H9 (cell line): ENCODE measurements around the gene OR7C1. TPM values are rescaled to one million over a fixed set of nuclear protein-coding genes. Genes with fewer than 3 reads are reported as not detected.

Experiments
- DNase-seq: peaks from one replicate; pipeline ENCODE4 v3.0.0-alpha.2; 2017
- H2AFZ ChIP-seq: one replicate; pipeline ENCODE4 v1.6.1; 2013; ENCODE audit warnings: mild to moderate bottlenecking, low read length, control low read depth, moderate library complexity
- H2AK5ac ChIP-seq: 2 replicates; pipeline ENCODE4 v1.6.1; 2013; ENCODE audit warnings: low read length, control low read depth, mixed read lengths; ENCODE audit not compliant: insufficient read length
- H2BK120ac ChIP-seq: one replicate; pipeline ENCODE4 v1.6.1; 2013; ENCODE audit warnings: low read depth, mild to moderate bottlenecking, low read length, control low read depth, inconsistent platforms; ENCODE audit not compliant: poor library complexity, severe bottlenecking
- H2BK12ac ChIP-seq: 2 replicates; pipeline ENCODE4 v1.6.1; 2013; ENCODE audit warnings: low read length, control low read depth, mixed read lengths, low read depth; ENCODE audit not compliant: insufficient read length
- H2BK15ac ChIP-seq: 2 replicates; pipeline ENCODE4 v1.6.1; 2013; ENCODE audit warnings: low read depth, low read length, control low read depth
- H2BK20ac ChIP-seq: one replicate; pipeline ENCODE4 v1.6.1; 2013; ENCODE audit warnings: low read depth, mild to moderate bottlenecking, low read length, control low read depth, inconsistent platforms; ENCODE audit not compliant: poor library complexity, severe bottlenecking
- H2BK5ac ChIP-seq: 2 replicates; pipeline ENCODE4 v1.6.1; 2013; ENCODE audit warnings: low read length, control low read depth, mixed read lengths; ENCODE audit not compliant: insufficient read length
- H3K14ac ChIP-seq: 2 replicates; pipeline ENCODE4 v1.6.1; 2013; ENCODE audit warnings: low read length, control low read depth; ENCODE audit not compliant: insufficient read depth
- H3K18ac ChIP-seq: 2 replicates; pipeline ENCODE4 v1.6.1; 2013; ENCODE audit warnings: low read depth, mild to moderate bottlenecking, mixed read lengths, low read length, control low read depth; ENCODE audit not compliant: insufficient read length
- H3K23ac ChIP-seq: 2 replicates; pipeline ENCODE4 v1.6.1; 2013; ENCODE audit warnings: low read length, control low read depth, mixed read lengths, low read depth; ENCODE audit not compliant: insufficient read length
- H3K23me2 ChIP-seq: 2 replicates; pipeline ENCODE4 v1.6.1; 2013; ENCODE audit warnings: low read depth, mild to moderate bottlenecking, mixed read lengths, low read length, control low read depth; ENCODE audit not compliant: insufficient read length, poor library complexity, severe bottlenecking
- H3K27ac ChIP-seq: 2 replicates; pipeline ENCODE4 v1.5.1; 2013; ENCODE audit warnings: low read length, control low read depth, mixed read lengths, low read depth; ENCODE audit not compliant: insufficient read length
- H3K27me3 ChIP-seq: 2 replicates; pipeline ENCODE4 v1.6.1; 2013; ENCODE audit warnings: low read length, control low read depth, inconsistent platforms; ENCODE audit not compliant: insufficient read depth
- H3K4ac ChIP-seq: 2 replicates; pipeline ENCODE4 v1.6.1; 2013; ENCODE audit warnings: low read depth, mild to moderate bottlenecking, control low read depth, inconsistent platforms, low read length, moderate library complexity
- H3K4me1 ChIP-seq: 2 replicates; pipeline ENCODE4 v1.6.1; 2013; ENCODE audit warnings: low read length, control low read depth, inconsistent platforms; ENCODE audit not compliant: insufficient read depth
- H3K4me2 ChIP-seq: 2 replicates; pipeline ENCODE4 v1.6.1; 2013; ENCODE audit warnings: low read length, control low read depth, mixed read lengths; ENCODE audit not compliant: insufficient read length, insufficient read depth
- H3K56ac ChIP-seq: 2 replicates; pipeline ENCODE4 v1.6.1; 2013; ENCODE audit warnings: low read depth, mild to moderate bottlenecking, mixed read lengths, low read length, control low read depth; ENCODE audit not compliant: insufficient read length
- H3K79me1 ChIP-seq: 2 replicates; pipeline ENCODE4 v1.6.1; 2013; ENCODE audit warnings: low read depth, mild to moderate bottlenecking, moderate library complexity, low read length, control low read depth, inconsistent platforms; ENCODE audit not compliant: insufficient read depth, poor library complexity, severe bottlenecking
- H3K79me2 ChIP-seq: 2 replicates; pipeline ENCODE4 v1.6.1; 2013; ENCODE audit warnings: low read length, control low read depth, inconsistent platforms; ENCODE audit not compliant: insufficient read depth
- H3K9ac ChIP-seq: 2 replicates; pipeline ENCODE4 v1.6.1; 2013; ENCODE audit warnings: low read length, control low read depth, mixed read lengths; ENCODE audit not compliant: insufficient read length; ENCODE audit errors: extremely low read depth
- H3K9me3 ChIP-seq: one replicate; pipeline ENCODE4 v1.6.1; 2013; ENCODE audit warnings: low read depth, low read length, inconsistent platforms; ENCODE audit not compliant: control insufficient read depth
- H3T11ph ChIP-seq: one replicate; pipeline ENCODE4 v1.6.1; 2013; ENCODE audit warnings: mild to moderate bottlenecking, low read length, control low read depth, inconsistent platforms
- H4K20me1 ChIP-seq: one replicate; pipeline ENCODE4 v1.6.1; 2013; ENCODE audit not compliant: control insufficient read depth, insufficient read length, insufficient read depth
- H4K5ac ChIP-seq: 2 replicates; pipeline ENCODE4 v1.6.1; 2013; ENCODE audit warnings: low read depth, mild to moderate bottlenecking, mixed read lengths, low read length, control low read depth; ENCODE audit not compliant: insufficient read length
- H4K8ac ChIP-seq: replicated peaks from 2 replicates; pipeline ENCODE4 v1.6.1; 2013; ENCODE audit warnings: low read length, control low read depth, mixed read lengths, low read depth; ENCODE audit not compliant: insufficient read length
- H4K91ac ChIP-seq: 2 replicates; pipeline ENCODE4 v1.6.1; 2013; ENCODE audit warnings: low read depth, mild to moderate bottlenecking, moderate library complexity, mixed read lengths, low read length, control low read depth; ENCODE audit not compliant: insufficient read length
- H3K27ac Mint-ChIP-seq, 3 experiments: 2 replicates in 2 of 3; 3 replicates in 1 of 3; pipeline ENCODE4 v1.8.0; 2020 to 2021; ENCODE audit warnings: mixed read lengths in 3 of 3, mild to moderate bottlenecking in 1 of 3, moderate library complexity in 1 of 3
- H3K27me3 Mint-ChIP-seq: 2 replicates; pipeline ENCODE4 v1.8.0; 2021; ENCODE audit warnings: low read depth, mild to moderate bottlenecking, moderate library complexity, mixed read lengths
- H3K36me3 Mint-ChIP-seq, 3 experiments: 2 replicates in 2 of 3; 3 replicates in 1 of 3; pipeline ENCODE4 v1.8.0; 2020 to 2021; ENCODE audit warnings: low read depth in 3 of 3, mixed read lengths in 3 of 3; ENCODE audit not compliant: insufficient read depth in 1 of 3
- H3K4me1 Mint-ChIP-seq, 2 experiments: 2 replicates each; pipeline ENCODE4 v1.8.0; 2020; ENCODE audit warnings: mixed read lengths in 2 of 2
- H3K4me3 Mint-ChIP-seq, 2 experiments: 2 replicates in 1 of 2; 3 replicates in 1 of 2; pipeline ENCODE4 v1.8.0; 2020 to 2021; ENCODE audit warnings: mild to moderate bottlenecking in 2 of 2, mixed read lengths in 2 of 2, moderate library complexity in 1 of 2
- H3K9me3 Mint-ChIP-seq, 2 experiments: 2 replicates in 1 of 2; 3 replicates in 1 of 2; pipeline ENCODE4 v1.8.0; 2020; ENCODE audit warnings: mild to moderate bottlenecking in 2 of 2, mixed read lengths in 2 of 2, moderate library complexity in 1 of 2
- WGBS: extraction: QIAGEN DNeasy Blood & Tissue Kit; methylation state at CpG from one replicate; pipeline ENCODE4 v1.1.7; 2013; ENCODE audit warnings: missing lambda C conversion rate, low lambda C conversion rate, mixed read lengths; ENCODE audit not compliant: insufficient read length; ENCODE audit errors: extremely low coverage; 5-methylcytosine and 5-hydroxymethylcytosine counted together
- total RNA-seq: library from RNA; stranded (reverse); gene quantifications from 2 replicates; pipeline ENCODE4 v1.2.1, GENCODE V29; 2021
- TF ChIP-seq, protein P1 (sequence below): fragments of 200-600 bp; sonication (generic); conservative IDR thresholded peaks from 3 replicates; pipeline ENCODE4 v1.8.0; 2021; ENCODE audit warnings: antibody characterized with exemption, mild to moderate bottlenecking

The OR7C1 gene
- total RNA-seq, 1 experiment from 2014 or later = not detected

DNA sequence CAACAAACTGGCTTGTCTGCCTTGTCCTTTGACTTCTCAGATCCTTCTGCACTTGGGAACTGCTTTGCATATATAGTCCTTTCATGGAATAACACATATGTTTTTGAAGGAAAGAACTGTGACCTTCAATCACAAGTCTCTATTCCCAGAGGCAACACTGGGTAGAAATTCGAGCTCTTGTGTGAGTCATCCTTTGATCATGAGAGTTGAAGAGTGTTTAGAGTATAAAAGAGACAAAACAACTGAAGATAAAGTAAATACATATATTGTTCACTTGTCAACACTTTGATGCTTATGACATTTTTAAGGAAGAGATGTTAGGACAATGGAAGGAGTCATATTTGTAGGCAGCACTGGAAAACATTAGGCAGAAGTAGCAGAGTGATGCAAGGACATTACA is 5.2 kb upstream of the OR7C1 start:
- H4K8ac ChIP-seq = no peak overlapping the region
- no peak overlapping the region for H3K27ac ChIP-seq
- H3K27me3 ChIP-seq = no peaks in the 10 kb centered on the region
- H2AK5ac ChIP-seq = no peak overlapping the region
- no peaks in the 10 kb centered on the region for H3K4me1 Mint-ChIP-seq
- H3K4me2 ChIP-seq = no peak overlapping the region
- no peak overlapping the region for H3K9ac ChIP-seq
- no peaks in the 10 kb centered on the region for H3K27me3 Mint-ChIP-seq
- H4K91ac ChIP-seq = no peak overlapping the region
- H2BK5ac ChIP-seq = no peak overlapping the region
- H3K23ac ChIP-seq = no peak overlapping the region
- WGBS = no CpG with 5 or more reads among the region's 1 CpG
- H2BK15ac ChIP-seq = no peak overlapping the region
- no peak overlapping the region for H3K14ac ChIP-seq
- H3K9me3 Mint-ChIP-seq = peaks cover 49 to 95% of the 10 kb centered on the region in 2 experiments
- H3K23me2 ChIP-seq = no peaks in the 10 kb centered on the region
- H2BK20ac ChIP-seq = no peak overlapping the region
- no peaks in the 10 kb centered on the region for H3K79me1 ChIP-seq
- H3K36me3 Mint-ChIP-seq = peaks cover 2 to 23% (median 4%) of the 10 kb centered on the region in 3 experiments; a peak in 6 of 7 replicates
- no peak overlapping the region for H3K18ac ChIP-seq
- H3K79me2 ChIP-seq = 0 out of 2 replicates have a peak, but pooled peaks cover 1% of the 10 kb centered on the region
- H3K4me3 Mint-ChIP-seq = no peak overlapping the region
- H2BK12ac ChIP-seq = no peak overlapping the region
- no peak overlapping the region for H3K27ac Mint-ChIP-seq
- H3K4ac ChIP-seq = no peak overlapping the region
- no peak overlapping the region for H3T11ph ChIP-seq
- peaks cover 6% of the 10 kb centered on the region for H3K9me3 ChIP-seq
- H4K5ac ChIP-seq = no peak overlapping the region
- H2BK120ac ChIP-seq = no peak overlapping the region
- H4K20me1 ChIP-seq = no peaks in the 10 kb centered on the region
- no peak overlapping the region for H2AFZ ChIP-seq
- no peak for DNase-seq
- H3K4me1 ChIP-seq = no peaks in the 10 kb centered on the region
- TF ChIP-seq, protein P1, sequence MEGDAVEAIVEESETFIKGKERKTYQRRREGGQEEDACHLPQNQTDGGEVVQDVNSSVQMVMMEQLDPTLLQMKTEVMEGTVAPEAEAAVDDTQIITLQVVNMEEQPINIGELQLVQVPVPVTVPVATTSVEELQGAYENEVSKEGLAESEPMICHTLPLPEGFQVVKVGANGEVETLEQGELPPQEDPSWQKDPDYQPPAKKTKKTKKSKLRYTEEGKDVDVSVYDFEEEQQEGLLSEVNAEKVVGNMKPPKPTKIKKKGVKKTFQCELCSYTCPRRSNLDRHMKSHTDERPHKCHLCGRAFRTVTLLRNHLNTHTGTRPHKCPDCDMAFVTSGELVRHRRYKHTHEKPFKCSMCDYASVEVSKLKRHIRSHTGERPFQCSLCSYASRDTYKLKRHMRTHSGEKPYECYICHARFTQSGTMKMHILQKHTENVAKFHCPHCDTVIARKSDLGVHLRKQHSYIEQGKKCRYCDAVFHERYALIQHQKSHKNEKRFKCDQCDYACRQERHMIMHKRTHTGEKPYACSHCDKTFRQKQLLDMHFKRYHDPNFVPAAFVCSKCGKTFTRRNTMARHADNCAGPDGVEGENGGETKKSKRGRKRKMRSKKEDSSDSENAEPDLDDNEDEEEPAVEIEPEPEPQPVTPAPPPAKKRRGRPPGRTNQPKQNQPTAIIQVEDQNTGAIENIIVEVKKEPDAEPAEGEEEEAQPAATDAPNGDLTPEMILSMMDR = no peak
- H3K56ac ChIP-seq = no peak overlapping the region
